GM10847 (cell line): ENCODE data around the gene OR6B2.

Source experiments
- POLR2A ChIP-seq: IDR thresholded peaks from 2 replicates; pipeline ENCODE4 v1.6.1; 2011; ENCODE audit not compliant: insufficient read length; ENCODE audit errors: extremely low read depth

OR6B2 gene

GRCh38 chr2:240030379-240031094 is at the start of gene OR6B2:
Gene OR6B2, minus strand, starts transcription at chr2:240030429. Its CDS starts 0 bp downstream, at chr2:240030429.
- no peak for TF ChIP-seq POLR2A

- TF ChIP-seq POLR2A, result no peak
Measured at GRCh38 chr2:240078631-240079030, 48.4 kb upstream of the OR6B2 start.

GRCh38 chr2:240077442-240077841 is 47.2 kb upstream of the OR6B2 start:
- TF ChIP-seq POLR2A, result no peak

- no peak for TF ChIP-seq POLR2A
Measured at GRCh38 chr2:240074545-240074944, 44.3 kb upstream of the OR6B2 start.

GRCh38 chr2:240070907-240071306 is 40.7 kb upstream of the OR6B2 start:
- TF ChIP-seq POLR2A, result no peak

GRCh38 chr2:240069829-240070228 is 39.6 kb upstream of the OR6B2 start:
- no peak for TF ChIP-seq POLR2A

- TF ChIP-seq POLR2A, result no peak
Measured at GRCh38 chr2:240068193-240068592, 38.0 kb upstream of the OR6B2 start.

- no peak for TF ChIP-seq POLR2A
Measured at GRCh38 chr2:240066489-240066888, 36.3 kb upstream of the OR6B2 start.

- TF ChIP-seq POLR2A, result no peak
Measured at GRCh38 chr2:240064898-240065297, 34.7 kb upstream of the OR6B2 start.

GRCh38 chr2:240060977-240061591 is 30.9 kb upstream of the OR6B2 start:
- no peak for TF ChIP-seq POLR2A

GRCh38 chr2:240056678-240057077 is 26.4 kb upstream of the OR6B2 start:
- no peak for TF ChIP-seq POLR2A

GRCh38 chr2:240055177-240055917 is 25.1 kb upstream of the OR6B2 start:
- TF ChIP-seq POLR2A, result no peak

- TF ChIP-seq POLR2A, result no peak
Measured at GRCh38 chr2:240053173-240054155, 23.2 kb upstream of the OR6B2 start, which contains the start of gene OR6B3. Gene OR6B3, minus strand, starts transcription at chr2:240053521.

GRCh38 chr2:240052524-240052923 is 22.3 kb upstream of the OR6B2 start:
- TF ChIP-seq POLR2A, result no peak

GRCh38 chr2:240051697-240052096 is 21.5 kb upstream of the OR6B2 start:
- no peak for TF ChIP-seq POLR2A

GRCh38 chr2:240050278-240050677 is 20.0 kb upstream of the OR6B2 start:
- TF ChIP-seq POLR2A, result no peak
